Stimulated activated CD8-positive, alpha-beta memory T cell treated with anti-CD3 and anti-CD28 coated beads, Interleukin-15, amount 100 ng/mL, for 1 hour (primary cell): ENCODE measurements around the gene XAF1.
"Not testable (repeated sequence)": the region's sequence is repeated elsewhere in the genome, so short reads cannot be mapped to it uniquely, and the experiment has no call there.

Experiments used
- DNase-seq: peaks from one replicate; pipeline ENCODE4 v3.0.0-alpha.2; 2020; ENCODE audit warnings: low read depth

Gene XAF1

DNA sequence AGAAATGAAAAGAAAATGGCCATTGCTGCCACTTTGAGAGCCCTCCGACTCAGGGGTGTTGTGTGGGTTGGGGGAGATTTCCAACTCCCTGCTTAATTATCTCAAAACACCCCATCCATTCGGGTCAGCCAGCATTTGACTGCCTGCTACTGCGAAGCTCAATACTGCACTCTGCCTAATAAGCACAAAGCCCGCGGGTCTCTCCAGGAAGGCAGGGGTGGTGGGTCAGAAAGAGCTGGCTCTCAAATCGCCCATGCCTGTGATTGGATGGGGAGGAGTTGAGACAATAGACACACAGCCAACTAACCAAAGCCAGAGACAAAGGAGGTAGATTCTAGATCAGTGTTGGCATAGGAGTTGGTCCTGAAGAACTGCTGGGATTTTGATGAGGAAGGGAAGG lies 2.3 kb upstream of the XAF1 start:
- no peak for DNase-seq

DNA sequence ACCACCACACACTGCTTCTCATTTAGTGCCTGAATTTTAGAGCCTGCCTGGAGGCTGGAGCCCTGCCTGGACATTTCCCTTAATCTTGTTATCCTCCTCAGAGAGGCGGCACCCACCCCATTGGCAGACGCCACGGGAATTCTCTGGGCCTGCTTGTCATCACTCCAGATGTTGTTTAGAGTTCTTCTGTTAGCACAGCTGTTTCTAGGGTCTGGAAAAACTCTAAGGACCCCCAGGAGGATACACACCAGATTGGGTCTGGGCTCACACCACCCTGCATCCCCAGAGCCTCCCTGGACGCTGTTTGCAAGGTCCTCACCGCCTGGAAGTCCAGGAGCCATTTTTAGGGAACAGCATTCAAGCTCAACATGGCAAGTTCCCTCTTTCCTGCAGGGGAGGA lies 565 bp upstream of the XAF1 start:
- no peak for DNase-seq

DNA sequence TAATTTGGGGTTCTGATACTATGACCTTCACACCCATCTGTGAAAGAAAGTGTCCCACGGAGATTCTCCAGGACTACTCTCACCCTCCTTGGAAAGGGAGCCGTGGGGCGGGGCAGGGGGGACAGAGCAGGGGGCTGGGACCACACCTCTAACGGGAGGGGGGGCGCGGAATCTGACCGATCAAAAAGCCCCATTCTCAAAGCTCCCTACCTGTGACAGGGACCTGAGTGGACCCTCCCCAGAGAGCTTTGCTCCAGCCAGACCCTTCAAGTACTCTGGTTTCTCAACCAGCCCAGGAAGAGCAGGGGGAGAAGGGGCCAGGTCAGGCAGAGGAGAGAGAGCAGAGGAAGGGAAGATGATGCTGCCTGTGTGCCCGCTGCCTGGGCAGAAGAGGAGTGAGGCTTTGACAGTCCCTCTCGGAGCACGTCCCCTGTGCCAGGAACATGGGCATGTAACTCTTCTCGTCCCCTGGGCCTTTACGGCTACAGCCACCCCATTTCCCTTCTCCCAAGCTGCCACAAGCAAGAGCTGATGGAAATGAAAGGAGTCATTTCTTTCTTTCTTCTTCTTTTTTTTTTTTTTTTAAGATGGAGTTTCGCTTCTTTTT lies 682 bp downstream of the XAF1 start:
- no peak for DNase-seq

- DNase-seq, result no peak
Observed at GRCh38 chr17:6757747-6758146, 1.9 kb downstream of the XAF1 start.

DNA sequence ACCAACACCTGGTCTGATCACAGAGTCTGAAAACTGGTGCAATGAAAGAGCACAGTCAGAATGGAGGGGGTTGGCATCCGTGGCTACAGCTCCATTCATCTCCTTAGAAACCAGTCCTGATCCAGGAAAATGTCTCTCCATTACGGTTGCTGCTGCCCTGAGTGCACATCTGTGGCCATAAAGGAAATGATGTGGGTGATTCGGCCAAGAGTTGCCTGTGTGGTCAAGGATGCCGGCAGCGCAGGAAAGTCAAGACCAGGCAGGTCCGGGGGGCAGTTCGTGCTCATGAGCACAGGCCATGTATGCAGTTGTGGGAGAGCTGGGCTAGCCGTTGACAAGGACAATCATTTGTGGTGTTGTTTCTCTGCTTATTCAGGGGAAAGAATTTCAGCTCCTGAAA lies 5.9 kb downstream of the XAF1 start:
- DNase-seq, result no peak

DNA sequence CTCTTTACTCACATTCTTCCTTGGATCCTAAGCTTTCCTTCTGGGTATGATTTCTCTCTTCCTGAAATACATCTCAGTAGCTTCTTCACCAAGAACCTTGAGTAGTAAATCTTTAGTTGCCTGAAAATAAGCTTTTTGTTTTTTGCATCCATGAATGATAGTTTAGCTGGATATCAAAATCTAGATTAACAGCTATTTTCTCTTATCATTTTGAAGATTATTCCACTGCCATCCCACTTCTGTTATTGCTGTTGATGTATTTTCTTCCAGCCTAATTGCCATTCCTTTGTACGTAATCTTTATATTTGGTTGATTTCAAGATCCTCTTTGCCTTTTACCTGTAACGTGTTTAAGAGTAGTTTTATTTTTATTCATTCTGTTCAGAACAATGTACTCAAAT lies 12.6 kb downstream of the XAF1 start:
- DNase-seq, result no peak

GRCh38 chr17:6772016-6772415 lies 16.2 kb downstream of the XAF1 start:
- no peak for DNase-seq

DNA sequence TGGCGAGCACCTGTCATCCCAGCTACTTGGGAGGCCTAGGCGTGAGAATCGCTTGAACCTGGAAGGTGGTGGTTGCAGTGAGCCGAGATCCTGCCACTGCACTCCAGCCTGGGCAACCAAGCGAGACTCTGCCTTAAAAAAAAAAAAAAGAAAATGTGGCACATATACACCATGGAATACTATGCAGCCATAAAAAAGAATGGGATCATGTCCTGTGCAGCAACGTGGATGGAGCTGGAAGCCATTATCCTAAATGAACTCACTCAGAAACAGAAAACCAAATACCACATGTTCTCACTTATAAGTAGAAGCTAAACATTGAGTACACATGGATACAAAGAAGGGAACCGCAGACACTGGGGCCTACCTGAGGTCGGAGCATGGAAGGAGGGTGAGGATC lies 19.1 kb downstream of the XAF1 start:
- DNase-seq, result not testable (repeated sequence)

DNA sequence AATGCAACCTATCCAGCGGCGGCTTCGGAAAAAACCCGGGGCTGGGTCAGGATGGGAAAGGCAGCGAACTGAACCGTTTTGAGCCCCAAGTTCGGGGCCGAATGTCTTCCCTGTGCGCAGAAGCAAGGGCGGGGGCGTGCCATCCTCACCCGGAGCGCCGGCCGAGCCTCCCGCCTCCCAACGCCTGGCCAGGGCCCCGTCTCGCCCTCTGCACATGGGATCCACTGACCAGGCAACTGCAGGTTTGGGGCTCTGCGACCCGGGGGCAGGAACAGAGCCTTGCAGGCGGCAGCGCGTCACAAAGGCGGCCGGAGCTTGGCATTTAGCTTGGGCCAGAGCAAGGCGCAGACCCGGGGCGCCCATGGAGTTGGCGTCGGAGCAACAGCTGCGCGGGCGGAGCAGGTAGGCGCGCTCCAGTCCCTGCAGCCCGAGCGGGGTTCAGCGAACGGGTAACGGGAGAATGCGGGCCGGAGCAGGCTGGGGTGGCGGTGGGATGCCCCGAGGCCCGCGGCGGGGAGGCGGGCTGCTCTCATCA lies 20.1 kb downstream of the XAF1 start, which contains the start of gene FBXO39:
Gene FBXO39, plus strand, starts transcription at position 345 of the 535 bp plus-strand sequence. CDS start 3,654 bp downstream, outside the sequence.
- DNase-seq, result no peak

GRCh38 chr17:6779411-6779810 lies 23.6 kb downstream of the XAF1 start:
- DNase-seq, result no peak

GRCh38 chr17:6780001-6780400 lies 24.2 kb downstream of the XAF1 start:
- DNase-seq, result no peak

DNA sequence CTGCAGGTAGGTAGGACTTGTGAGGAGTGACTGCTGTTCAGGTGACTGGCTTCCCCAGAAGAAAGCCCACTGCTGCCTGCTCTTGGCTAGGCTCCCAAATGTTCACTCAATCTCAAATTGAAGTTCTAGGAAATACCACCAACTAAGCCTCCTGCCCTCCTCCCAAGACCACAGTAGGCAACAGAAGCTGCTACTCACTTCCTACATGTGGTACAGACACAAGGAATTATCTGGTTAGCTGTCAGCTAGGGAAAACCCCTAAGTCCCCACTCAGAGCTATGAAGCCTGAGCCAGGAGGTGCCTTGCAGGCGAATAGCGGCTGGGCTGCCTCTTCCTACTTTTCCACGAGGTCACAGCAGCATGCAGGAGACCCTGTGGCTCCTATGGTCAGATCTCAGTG lies 25.0 kb downstream of the XAF1 start:
- no peak for DNase-seq

DNA sequence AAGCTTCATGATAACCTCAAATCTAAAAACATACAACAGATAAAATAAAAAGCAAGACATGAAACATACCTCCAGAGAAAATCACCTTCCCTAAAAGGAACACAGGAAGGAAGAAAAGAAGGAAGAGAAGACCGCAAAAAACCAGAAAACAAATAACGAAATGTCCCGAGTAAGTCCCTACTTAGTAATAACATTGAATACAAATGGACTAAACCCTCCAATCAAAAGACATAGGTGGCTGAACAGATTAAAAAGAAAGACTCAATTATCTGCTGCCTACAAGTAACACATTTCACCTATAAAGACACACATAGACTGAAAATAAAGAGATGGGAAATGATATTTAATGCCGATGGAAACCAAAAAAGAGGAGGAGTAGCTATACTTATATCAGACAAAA lies 26.4 kb downstream of the XAF1 start:
- DNase-seq, result no peak

DNA sequence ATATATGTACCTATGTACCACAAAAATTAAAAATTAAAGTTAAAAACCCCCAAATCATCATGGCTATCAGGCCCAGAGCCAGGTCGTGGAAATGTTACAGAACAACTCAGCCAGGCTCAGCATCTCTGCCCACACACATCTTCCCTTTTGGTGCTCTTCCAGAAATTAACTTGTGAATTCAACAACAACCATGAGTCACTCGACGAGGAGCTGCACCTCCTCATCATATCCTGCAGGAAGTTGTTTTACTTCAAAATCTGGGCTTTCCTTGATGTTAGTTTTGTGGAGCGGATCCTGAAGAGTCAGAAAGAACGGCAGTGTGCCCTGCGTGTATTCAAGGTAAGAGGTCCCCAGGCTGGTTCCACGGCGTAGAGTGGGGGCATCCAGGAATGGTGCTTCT lies 30.8 kb downstream of the XAF1 start:
- no peak for DNase-seq

GRCh38 chr17:6787081-6787693 lies 31.3 kb downstream of the XAF1 start:
- no peak for DNase-seq

GRCh38 chr17:6789146-6789545 lies 33.3 kb downstream of the XAF1 start:
- no peak for DNase-seq

DNA sequence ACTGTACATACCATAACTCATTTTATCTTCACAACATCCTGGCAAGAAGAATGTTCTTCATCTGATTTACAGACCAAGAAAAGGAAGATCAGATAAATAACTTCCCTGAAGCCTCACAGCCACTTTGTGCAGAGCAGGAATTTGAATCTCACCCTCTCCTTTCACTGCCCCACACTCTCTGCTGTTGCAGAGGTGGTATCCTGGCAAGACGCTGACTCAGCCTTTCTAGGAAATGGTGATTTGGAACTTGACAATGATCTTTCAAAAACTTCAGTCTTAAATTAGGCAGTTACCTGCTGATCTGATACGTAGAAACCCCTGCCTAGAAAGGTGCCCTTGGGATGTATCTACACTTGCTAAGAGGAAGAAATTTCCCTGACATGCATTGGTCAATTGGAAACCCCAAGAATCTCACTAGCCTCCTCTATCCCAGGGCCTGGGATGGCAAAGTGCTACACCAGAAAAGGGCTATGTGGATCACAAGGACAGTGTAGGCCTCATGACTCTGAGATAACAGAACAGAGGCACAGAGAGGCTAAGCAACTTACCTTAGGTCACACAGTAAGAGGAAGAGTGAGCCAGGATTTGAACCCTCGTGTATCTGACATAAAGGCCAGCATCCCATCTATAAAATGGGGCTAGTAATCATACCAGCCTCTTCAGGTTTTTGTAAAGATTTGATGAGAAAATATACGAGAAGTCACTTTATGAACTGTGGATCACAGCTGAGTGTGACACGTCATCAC lies 38.1 kb downstream of the XAF1 start:
- DNase-seq, result no peak

DNA sequence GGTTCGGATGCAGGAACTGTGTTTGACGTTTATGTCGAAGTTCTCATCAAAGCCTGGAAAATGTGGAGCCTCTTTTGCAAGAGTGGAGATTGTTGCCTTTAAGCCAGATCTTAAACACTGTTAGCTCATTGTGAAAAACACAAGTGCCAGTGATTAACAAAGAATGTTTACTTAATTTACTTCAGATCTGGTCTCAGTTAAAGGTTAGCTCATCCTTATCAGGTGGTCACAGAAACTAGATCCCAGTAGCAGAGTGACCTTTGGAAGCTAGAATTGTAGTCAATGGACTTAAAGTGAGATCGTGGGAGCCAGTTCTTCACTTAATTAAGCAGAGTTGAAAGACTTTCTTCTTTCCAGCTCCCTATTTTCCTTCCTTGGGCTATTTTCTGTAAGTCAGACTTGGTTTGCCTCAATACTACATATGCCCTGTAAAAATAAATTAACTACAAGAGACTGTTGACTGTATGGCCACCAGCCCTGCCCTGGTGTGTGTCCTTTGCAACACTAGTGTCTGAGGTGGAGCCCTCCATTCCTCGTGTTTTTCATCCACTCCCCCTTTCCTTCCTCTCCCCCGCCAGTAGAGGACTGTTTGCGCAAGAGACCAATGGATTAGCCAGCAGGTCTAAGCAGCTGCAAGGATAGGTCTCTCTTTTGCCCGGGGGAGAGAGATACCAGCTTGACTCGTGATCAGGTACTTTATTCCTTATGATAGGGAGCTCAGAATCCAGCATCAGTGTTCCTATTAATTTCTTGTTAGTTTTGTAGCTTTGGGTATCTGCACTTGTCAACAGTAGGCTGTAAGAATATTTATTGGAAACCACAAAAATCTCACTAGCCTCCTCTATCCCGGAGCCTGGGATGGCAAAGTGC lies 40.4 kb downstream of the XAF1 start:
- DNase-seq, result no peak

- no peak for DNase-seq
Observed at GRCh38 chr17:6796887-6797490, 41.1 kb downstream of the XAF1 start.

DNA sequence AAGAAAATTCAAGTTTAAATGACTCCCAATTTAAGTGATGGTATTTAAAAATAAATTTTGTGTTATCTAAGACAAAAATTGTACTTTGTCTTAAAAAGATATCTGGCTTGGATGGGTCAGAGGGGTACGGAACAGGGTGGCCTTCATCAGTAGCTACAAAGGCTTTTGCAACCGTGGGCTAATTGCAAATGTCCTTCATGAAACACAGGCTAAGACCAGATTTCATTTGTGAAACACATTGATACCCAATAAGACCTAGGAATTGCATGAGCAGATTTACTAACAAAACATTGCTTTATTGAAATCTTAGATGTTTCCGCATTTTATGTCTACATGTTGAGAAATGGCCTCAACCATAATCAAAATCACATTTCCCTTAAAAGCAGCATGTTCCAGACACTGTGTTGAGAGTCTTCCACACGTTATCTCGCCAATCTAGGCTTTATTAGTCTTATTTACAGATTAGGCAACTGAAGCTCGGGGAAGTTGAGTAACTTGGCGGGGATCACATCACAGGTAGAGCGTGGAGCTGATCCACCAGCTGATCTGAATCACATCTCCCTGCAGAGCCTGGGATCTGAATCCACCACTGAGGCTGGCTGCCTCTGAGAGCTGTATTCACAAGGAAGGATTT lies 42.0 kb downstream of the XAF1 start:
- DNase-seq, result no peak

DNA sequence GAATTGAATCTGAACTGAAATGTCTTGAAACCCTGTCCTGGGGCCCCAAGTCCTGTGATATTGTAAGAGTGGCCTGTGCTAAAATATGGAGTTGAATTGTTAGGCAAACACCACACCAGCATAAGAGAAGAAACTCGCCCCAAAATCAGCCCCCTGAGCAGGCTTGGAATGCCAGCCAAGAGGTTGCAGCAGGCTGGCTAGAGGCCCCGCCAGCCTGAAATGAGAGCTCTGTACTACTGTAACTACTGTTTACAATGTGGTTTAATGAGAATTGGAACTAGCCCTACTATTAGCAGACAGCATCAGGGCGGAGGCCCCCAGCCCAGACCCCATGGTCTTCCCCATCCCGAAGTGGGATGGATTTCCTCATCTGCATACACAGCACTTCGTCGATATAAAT lies 43.9 kb downstream of the XAF1 start:
- DNase-seq, result no peak
